Measurements from ENCODE around the gene EGFL7.

- TF ChIP-seq POLR2A (IDR thresholded peaks at IDR 0.05; ENCODE audit: control extremely low read depth in 1 of 2, low read depth in 2 of 2, low read length in 2 of 2): no peak
- TF ChIP-seq TBP (IDR thresholded peaks at IDR 0.05; ENCODE audit: low read depth, low read length): no peak
- TF ChIP-seq SIN3A (conservative IDR thresholded peaks at IDR 0.05 in 1 of 2, IDR thresholded peaks at IDR 0.05 in 1 of 2; ENCODE audit: low read depth in 1 of 2, low read length in 2 of 2): no peak
- TF ChIP-seq RFX5 (IDR thresholded peaks at IDR 0.05; ENCODE audit: borderline replicate concordance, low read depth, low read length): no peak
- TF ChIP-seq CTCF (IDR thresholded peaks at IDR 0.05; ENCODE audit: control extremely low read depth in 1 of 3, insufficient read depth in 1 of 3, low read depth in 1 of 3, low read length in 3 of 3): no peak
- no peak for TF ChIP-seq CHD1 (IDR thresholded peaks at IDR 0.05; ENCODE audit: low read depth, low read length)
- no peak for TF ChIP-seq SAP30 (IDR thresholded peaks at IDR 0.05; ENCODE audit: insufficient read depth, insufficient replicate concordance, low read length)
- TF ChIP-seq ATF2 (IDR thresholded peaks at IDR 0.05; ENCODE audit: low read length): no peak
- TF ChIP-seq ASH2L (IDR thresholded peaks at IDR 0.05; ENCODE audit: low read length): no peak
- TF ChIP-seq EZH2 (IDR thresholded peaks at IDR 0.05; ENCODE audit: low read depth, low read length, severe bottlenecking): no peak
- no peak for TF ChIP-seq RXRA (IDR thresholded peaks at IDR 0.05; ENCODE audit: insufficient read depth, low read depth, low read length)
- TF ChIP-seq HDAC2 (IDR thresholded peaks at IDR 0.05; ENCODE audit: borderline replicate concordance in 1 of 2, low read depth in 2 of 2, low read length in 2 of 2): no peak
- TF ChIP-seq BACH1 (IDR thresholded peaks at IDR 0.05; ENCODE audit: low read length): no peak
Observed at GRCh38 chr9:136665704-136666371, 3.1 kb downstream of the EGFL7 start.
